Measurements from ENCODE around the gene SOX5. TPM values are rescaled to one million over a fixed set of nuclear protein-coding genes. Genes with fewer than 3 reads are reported as not detected.

SOX5 gene
- total and polyA plus RNA-seq, 2 experiments from 2014 or later: 1.0 to 4.7 TPM

DNA sequence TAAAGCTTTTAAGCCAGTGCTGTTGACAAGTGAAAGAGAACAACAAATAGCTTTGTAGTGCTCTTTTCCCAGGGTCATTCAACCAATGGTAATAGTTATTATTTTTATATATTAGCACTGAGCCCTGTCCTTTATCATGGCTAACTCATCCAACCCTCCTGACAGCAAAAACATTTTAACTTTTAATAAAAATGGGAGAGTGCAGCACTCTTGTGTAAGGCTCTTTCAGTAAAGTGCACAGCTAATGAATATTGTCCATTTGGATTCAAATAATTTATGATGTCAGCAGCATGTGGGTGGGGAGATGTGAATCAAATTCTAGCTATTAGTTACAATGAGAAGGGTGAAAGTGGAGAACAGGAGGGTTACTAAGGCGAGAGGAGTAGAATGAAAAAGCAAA, 185.7 kb downstream of the SOX5 start (continued):
- TF ChIP-seq ZNF114 (CRISPR knock-in tag; IDR thresholded peaks at IDR 0.05) (no peak), JUNB (IDR thresholded peaks at IDR 0.05; ENCODE audit: unreplicated experiment) (no peak), EZH2 (IDR thresholded peaks at IDR 0.05; ENCODE audit: low read depth, unreplicated experiment) (no peak), CREB1 (CRISPR knock-in tag; IDR thresholded peaks at IDR 0.05; ENCODE audit: low read depth) (no peak)

GRCh38 chr12:23760495-23760894, 189.0 kb downstream of the SOX5 start:
- TF ChIP-seq ZNF114 (CRISPR knock-in tag; IDR thresholded peaks at IDR 0.05) (no peak), STAT1 (IDR thresholded peaks at IDR 0.05; ENCODE audit: unreplicated experiment) (no peak), JUNB (IDR thresholded peaks at IDR 0.05; ENCODE audit: unreplicated experiment) (no peak), ZNF331 (CRISPR knock-in tag; IDR thresholded peaks at IDR 0.05; ENCODE audit: low read depth) (no peak), EZH2 (IDR thresholded peaks at IDR 0.05; ENCODE audit: low read depth, unreplicated experiment) (no peak), CREB1 (CRISPR knock-in tag; IDR thresholded peaks at IDR 0.05; ENCODE audit: low read depth) (no peak), POLR2AphosphoS5 (IDR thresholded peaks at IDR 0.05; ENCODE audit: low read depth) (no peak)
- TF ChIP-seq, protein P1, sequence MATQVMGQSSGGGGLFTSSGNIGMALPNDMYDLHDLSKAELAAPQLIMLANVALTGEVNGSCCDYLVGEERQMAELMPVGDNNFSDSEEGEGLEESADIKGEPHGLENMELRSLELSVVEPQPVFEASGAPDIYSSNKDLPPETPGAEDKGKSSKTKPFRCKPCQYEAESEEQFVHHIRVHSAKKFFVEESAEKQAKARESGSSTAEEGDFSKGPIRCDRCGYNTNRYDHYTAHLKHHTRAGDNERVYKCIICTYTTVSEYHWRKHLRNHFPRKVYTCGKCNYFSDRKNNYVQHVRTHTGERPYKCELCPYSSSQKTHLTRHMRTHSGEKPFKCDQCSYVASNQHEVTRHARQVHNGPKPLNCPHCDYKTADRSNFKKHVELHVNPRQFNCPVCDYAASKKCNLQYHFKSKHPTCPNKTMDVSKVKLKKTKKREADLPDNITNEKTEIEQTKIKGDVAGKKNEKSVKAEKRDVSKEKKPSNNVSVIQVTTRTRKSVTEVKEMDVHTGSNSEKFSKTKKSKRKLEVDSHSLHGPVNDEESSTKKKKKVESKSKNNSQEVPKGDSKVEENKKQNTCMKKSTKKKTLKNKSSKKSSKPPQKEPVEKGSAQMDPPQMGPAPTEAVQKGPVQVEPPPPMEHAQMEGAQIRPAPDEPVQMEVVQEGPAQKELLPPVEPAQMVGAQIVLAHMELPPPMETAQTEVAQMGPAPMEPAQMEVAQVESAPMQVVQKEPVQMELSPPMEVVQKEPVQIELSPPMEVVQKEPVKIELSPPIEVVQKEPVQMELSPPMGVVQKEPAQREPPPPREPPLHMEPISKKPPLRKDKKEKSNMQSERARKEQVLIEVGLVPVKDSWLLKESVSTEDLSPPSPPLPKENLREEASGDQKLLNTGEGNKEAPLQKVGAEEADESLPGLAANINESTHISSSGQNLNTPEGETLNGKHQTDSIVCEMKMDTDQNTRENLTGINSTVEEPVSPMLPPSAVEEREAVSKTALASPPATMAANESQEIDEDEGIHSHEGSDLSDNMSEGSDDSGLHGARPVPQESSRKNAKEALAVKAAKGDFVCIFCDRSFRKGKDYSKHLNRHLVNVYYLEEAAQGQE (IDR thresholded peaks at IDR 0.05; ENCODE audit: unreplicated experiment): no peak
- TF ChIP-seq, protein P2, sequence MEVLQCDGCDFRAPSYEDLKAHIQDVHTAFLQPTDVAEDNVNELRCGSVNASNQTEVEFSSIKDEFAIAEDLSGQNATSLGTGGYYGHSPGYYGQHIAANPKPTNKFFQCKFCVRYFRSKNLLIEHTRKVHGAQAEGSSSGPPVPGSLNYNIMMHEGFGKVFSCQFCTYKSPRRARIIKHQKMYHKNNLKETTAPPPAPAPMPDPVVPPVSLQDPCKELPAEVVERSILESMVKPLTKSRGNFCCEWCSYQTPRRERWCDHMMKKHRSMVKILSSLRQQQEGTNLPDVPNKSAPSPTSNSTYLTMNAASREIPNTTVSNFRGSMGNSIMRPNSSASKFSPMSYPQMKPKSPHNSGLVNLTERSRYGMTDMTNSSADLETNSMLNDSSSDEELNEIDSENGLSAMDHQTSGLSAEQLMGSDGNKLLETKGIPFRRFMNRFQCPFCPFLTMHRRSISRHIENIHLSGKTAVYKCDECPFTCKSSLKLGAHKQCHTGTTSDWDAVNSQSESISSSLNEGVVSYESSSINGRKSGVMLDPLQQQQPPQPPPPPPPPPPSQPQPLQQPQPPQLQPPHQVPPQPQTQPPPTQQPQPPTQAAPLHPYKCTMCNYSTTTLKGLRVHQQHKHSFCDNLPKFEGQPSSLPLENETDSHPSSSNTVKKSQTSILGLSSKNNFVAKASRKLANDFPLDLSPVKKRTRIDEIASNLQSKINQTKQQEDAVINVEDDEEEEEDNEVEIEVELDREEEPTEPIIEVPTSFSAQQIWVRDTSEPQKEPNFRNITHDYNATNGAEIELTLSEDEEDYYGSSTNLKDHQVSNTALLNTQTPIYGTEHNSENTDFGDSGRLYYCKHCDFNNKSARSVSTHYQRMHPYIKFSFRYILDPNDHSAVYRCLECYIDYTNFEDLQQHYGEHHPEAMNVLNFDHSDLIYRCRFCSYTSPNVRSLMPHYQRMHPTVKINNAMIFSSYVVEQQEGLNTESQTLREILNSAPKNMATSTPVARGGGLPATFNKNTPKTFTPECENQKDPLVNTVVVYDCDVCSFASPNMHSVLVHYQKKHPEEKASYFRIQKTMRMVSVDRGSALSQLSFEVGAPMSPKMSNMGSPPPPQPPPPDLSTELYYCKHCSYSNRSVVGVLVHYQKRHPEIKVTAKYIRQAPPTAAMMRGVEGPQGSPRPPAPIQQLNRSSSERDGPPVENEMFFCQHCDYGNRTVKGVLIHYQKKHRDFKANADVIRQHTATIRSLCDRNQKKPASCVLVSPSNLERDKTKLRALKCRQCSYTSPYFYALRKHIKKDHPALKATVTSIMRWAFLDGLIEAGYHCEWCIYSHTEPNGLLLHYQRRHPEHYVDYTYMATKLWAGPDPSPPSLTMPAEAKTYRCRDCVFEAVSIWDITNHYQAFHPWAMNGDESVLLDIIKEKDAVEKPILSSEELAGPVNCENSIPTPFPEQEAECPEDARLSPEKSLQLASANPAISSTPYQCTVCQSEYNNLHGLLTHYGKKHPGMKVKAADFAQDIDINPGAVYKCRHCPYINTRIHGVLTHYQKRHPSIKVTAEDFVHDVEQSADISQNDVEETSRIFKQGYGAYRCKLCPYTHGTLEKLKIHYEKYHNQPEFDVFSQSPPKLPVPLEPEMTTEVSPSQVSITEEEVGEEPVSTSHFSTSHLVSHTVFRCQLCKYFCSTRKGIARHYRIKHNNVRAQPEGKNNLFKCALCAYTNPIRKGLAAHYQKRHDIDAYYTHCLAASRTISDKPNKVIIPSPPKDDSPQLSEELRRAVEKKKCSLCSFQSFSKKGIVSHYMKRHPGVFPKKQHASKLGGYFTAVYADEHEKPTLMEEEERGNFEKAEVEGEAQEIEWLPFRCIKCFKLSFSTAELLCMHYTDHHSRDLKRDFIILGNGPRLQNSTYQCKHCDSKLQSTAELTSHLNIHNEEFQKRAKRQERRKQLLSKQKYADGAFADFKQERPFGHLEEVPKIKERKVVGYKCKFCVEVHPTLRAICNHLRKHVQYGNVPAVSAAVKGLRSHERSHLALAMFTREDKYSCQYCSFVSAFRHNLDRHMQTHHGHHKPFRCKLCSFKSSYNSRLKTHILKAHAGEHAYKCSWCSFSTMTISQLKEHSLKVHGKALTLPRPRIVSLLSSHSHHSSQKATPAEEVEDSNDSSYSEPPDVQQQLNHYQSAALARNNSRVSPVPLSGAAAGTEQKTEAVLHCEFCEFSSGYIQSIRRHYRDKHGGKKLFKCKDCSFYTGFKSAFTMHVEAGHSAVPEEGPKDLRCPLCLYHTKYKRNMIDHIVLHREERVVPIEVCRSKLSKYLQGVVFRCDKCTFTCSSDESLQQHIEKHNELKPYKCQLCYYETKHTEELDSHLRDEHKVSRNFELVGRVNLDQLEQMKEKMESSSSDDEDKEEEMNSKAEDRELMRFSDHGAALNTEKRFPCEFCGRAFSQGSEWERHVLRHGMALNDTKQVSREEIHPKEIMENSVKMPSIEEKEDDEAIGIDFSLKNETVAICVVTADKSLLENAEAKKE (CRISPR knock-in tag; IDR thresholded peaks at IDR 0.05): no peak
- Histone ChIP-seq H3K27me3 (ENCODE audit: insufficient read depth) (no peaks in the 10 kb centered on the region), H3K4me2 (0 out of 2 replicates have a peak overlapping the region, but pooled peaks have one; percentile 16), H3K4me1 (ENCODE audit: insufficient read depth) (peaks cover 39% of the 10 kb centered on the region), H3F3A (replicated peaks; ENCODE audit: low read depth) (no peaks in the 10 kb centered on the region), H4K20me1 (replicated peaks; ENCODE audit: insufficient read depth) (no peaks in the 10 kb centered on the region), H2AFZ (no peak overlapping the region), H3K4me3 (no peak overlapping the region), H3K36me3 (ENCODE audit: insufficient read depth) (no peaks in the 10 kb centered on the region), H3K27ac (ENCODE audit: low read depth) (no peak overlapping the region), H3K9me2 (ENCODE audit: insufficient read depth) (no peaks in the 10 kb centered on the region), H3K79me2 (replicated peaks; ENCODE audit: insufficient read depth) (no peaks in the 10 kb centered on the region)
- Mint-ChIP-seq H3K9me3 (no peaks in the 10 kb centered on the region), H3K27me3 (ENCODE audit: insufficient read depth, low read depth, poor library complexity) (no peaks in the 10 kb centered on the region), H3K4me1 (peaks cover 54% of the 10 kb centered on the region), H3K36me3 (ENCODE audit: low read depth) (no peaks in the 10 kb centered on the region), H3K4me3 (no peak overlapping the region), H3K27ac (peak overlapping the region; percentile 42; the same call in 1 of the 2 replicates)
- ATAC-seq (peak; percentile 80), DNase-seq (ENCODE audit: low spot score) (peak; percentile 60)
